Neural progenitor cell (in vitro differentiated cells): ENCODE measurements around the gene MYMK.

Source experiments
- EZH2 ChIP-seq: fragments of 200-600 bp; sonication (generic); IDR thresholded peaks from 2 replicates; pipeline ENCODE4 v1.6.1; 2017; ENCODE audit warnings: antibody characterized with exemption, mild to moderate bottlenecking, moderate library complexity
- EZH2phosphoT487 ChIP-seq: fragments of 200-600 bp; sonication (generic); IDR thresholded peaks from 2 replicates; pipeline ENCODE4 v1.6.1; 2017; ENCODE audit warnings: antibody characterized with exemption
- TF ChIP-seq, protein P1 (sequence below): fragments of 200-600 bp; sonication (generic); IDR thresholded peaks from 2 replicates; pipeline ENCODE4 v1.5.1; 2017; ENCODE audit warnings: antibody characterized with exemption, mild to moderate bottlenecking

DNA sequence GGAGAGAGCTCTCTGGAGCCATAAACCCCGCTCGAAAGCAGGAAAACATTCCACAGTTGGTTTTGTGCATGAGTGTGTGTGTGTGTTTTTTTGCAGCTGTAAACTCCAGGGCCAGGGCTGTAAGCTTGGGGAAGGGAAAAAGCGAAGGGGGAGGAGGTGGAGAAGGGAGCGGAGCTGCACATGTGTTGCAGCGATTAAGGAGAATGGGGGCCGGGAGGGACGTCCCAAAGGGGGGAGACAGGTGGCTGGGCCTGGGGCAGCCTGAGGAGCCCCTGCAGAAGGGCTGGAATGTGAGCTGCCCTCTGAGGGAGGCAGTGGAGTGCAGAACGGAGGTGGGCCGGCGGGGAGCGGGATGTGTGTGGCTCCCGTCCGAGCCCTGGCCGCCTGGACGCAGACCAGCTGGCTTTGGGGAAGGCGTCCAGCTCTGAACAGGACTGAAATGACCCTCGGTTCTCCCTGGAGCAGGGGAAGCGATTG, 2.7 kb upstream of the MYMK start:
- TF ChIP-seq, protein P1, sequence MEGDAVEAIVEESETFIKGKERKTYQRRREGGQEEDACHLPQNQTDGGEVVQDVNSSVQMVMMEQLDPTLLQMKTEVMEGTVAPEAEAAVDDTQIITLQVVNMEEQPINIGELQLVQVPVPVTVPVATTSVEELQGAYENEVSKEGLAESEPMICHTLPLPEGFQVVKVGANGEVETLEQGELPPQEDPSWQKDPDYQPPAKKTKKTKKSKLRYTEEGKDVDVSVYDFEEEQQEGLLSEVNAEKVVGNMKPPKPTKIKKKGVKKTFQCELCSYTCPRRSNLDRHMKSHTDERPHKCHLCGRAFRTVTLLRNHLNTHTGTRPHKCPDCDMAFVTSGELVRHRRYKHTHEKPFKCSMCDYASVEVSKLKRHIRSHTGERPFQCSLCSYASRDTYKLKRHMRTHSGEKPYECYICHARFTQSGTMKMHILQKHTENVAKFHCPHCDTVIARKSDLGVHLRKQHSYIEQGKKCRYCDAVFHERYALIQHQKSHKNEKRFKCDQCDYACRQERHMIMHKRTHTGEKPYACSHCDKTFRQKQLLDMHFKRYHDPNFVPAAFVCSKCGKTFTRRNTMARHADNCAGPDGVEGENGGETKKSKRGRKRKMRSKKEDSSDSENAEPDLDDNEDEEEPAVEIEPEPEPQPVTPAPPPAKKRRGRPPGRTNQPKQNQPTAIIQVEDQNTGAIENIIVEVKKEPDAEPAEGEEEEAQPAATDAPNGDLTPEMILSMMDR: no peak
- no peak for TF ChIP-seq EZH2
- TF ChIP-seq EZH2phosphoT487: no peak
